HL-60 (cell line): ENCODE data around the gene GID8.

Source experiments
- DNase-seq, 2 experiments: peaks; one replicate each; pipeline ENCODE4 v3.0.0-alpha.2; 2010 to 2020; ENCODE audit warnings: low read depth in 1 of 2, low spot score in 1 of 2
- H3K27ac ChIP-seq: fragments of 250-450 bp; sonication (Bioruptor Pico); replicated peaks from 2 replicates; pipeline ENCODE4 v1.5.1; 2020; ENCODE audit warnings: mild to moderate bottlenecking, moderate library complexity
- H3K27me3 ChIP-seq: fragments of 250-450 bp; sonication (Bioruptor Pico); 2 replicates; pipeline ENCODE4 v1.5.1; 2021; ENCODE audit warnings: mild to moderate bottlenecking, moderate library complexity; ENCODE audit not compliant: insufficient read depth, poor library complexity, severe bottlenecking
- H3K4me3 ChIP-seq: replicated peaks from 2 replicates; pipeline ENCODE4 v1.5.1; 2011; ENCODE audit warnings: mild to moderate bottlenecking, control low read depth, low read length; ENCODE audit not compliant: insufficient read depth
- GABPA ChIP-seq: IDR thresholded peaks from 2 replicates; pipeline ENCODE4 v1.6.1; 2012; ENCODE audit warnings: low read depth
- POLR2AphosphoS5 ChIP-seq: IDR thresholded peaks from 2 replicates; pipeline ENCODE4 v1.6.1; 2012; ENCODE audit warnings: low read depth
- SPI1 ChIP-seq: IDR thresholded peaks from 2 replicates; pipeline ENCODE4 v1.6.1; 2012; ENCODE audit warnings: low read depth, mild to moderate bottlenecking, borderline replicate concordance
- TF ChIP-seq, protein P1 (sequence below): IDR thresholded peaks from 2 replicates; pipeline ENCODE4 v1.6.1; 2012; ENCODE audit warnings: low read depth; ENCODE audit not compliant: insufficient replicate concordance
- TF ChIP-seq, protein P2 (sequence below): IDR thresholded peaks from one replicate; pipeline ENCODE4 v1.5.1; 2011; ENCODE audit warnings: low read length, control low read depth, inconsistent platforms; ENCODE audit not compliant: insufficient read depth

Gene GID8

DNA sequence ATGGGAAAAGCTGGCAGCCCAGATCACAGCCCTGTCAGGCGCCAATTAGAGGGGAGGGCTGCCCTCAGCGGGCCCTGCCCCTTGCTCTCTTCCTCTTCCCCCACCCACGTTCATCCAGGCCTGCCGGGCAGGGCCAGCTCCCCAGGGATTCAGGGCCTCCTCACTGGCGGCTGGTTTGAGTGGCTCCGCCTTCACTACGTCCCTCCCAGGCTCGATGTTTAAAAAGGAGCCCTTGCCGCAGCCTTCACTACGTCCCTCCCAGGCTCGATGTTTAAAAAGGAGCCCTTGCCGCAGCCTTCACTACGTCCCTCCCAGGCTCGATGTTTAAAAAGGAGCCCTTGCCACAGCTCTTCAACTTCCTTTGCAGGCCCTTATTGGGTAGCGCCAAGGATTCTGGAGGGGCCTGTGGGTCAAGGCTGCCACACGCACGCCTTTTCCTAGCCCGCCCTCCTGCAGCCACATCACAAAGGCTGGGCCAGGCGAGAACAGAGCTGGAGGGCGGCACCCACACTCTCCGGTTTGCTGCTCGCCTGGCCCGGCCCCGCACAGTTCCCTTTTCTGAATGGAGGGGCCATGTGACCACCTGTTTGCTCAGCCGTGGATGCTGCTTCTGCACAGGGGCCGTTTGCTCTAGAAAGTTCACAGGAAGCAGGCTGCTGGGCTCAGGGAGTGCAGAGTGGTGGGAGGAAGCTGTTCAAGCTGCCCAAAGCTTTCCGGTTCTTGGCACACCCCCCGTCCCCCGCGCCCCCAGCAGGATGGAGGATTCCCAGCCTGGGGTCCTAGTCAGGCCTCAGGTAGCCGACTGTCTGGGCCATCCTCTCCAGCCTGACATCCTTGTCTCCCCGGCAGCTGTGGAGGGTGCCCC is 16.1 kb downstream of the GID8 start:
- TF ChIP-seq GABPA (no peak), POLR2AphosphoS5 (peak; percentile 81), SPI1 (peak; percentile 98)
- no peaks in the 10 kb centered on the region for H3K27me3 ChIP-seq
- DNase-seq: peak; percentile 88 to 98
- peak overlapping the region; percentile 95 for H3K27ac ChIP-seq
- H3K4me3 ChIP-seq: peak overlapping the region; percentile 79

DNA sequence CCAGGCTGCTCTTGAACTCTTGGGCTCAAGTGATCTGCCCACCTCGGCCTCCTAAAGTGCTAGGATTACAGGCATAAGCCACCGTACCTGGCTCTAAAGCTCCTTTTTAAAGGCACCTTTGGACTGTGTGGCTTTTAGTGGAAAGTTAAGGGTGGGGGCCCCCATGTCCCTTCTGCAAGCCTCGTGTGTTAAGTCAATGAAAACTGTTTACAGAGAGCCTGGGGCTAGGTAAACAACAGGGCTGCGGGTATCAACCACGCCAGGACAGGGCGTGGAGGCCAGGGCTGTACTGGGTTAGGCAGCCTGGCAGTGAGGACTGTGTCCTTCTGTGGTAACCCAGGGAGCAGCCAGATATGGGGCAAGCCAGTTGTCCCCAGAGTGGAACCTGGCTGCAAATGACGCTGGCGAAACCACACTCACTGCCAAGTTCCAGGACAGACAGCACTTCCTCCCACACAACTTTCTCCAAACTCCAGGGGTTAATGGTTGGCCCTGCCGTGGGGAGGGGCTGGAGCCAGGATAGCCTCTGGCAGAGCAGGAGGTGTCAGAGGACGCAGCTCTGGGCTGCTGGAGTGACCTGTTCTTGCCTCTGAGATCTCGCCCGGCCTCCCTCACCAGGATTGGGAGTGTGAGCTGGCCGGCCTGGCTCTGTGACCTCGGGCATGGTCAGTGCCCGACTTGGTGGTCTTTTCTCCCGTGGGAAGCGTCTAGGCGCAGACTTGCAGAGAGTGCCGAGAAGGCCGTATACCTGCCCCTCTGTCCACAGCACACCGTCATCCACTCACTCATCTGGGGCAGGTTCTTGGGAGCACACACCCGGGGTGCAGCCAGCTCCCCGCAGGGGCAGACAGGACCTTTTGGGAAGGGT is 17.8 kb downstream of the GID8 start:
- H3K27me3 ChIP-seq: no peaks in the 10 kb centered on the region
- H3K27ac ChIP-seq: peak overlapping the region; percentile 95
- no peak overlapping the region for H3K4me3 ChIP-seq
- TF ChIP-seq, protein P1, sequence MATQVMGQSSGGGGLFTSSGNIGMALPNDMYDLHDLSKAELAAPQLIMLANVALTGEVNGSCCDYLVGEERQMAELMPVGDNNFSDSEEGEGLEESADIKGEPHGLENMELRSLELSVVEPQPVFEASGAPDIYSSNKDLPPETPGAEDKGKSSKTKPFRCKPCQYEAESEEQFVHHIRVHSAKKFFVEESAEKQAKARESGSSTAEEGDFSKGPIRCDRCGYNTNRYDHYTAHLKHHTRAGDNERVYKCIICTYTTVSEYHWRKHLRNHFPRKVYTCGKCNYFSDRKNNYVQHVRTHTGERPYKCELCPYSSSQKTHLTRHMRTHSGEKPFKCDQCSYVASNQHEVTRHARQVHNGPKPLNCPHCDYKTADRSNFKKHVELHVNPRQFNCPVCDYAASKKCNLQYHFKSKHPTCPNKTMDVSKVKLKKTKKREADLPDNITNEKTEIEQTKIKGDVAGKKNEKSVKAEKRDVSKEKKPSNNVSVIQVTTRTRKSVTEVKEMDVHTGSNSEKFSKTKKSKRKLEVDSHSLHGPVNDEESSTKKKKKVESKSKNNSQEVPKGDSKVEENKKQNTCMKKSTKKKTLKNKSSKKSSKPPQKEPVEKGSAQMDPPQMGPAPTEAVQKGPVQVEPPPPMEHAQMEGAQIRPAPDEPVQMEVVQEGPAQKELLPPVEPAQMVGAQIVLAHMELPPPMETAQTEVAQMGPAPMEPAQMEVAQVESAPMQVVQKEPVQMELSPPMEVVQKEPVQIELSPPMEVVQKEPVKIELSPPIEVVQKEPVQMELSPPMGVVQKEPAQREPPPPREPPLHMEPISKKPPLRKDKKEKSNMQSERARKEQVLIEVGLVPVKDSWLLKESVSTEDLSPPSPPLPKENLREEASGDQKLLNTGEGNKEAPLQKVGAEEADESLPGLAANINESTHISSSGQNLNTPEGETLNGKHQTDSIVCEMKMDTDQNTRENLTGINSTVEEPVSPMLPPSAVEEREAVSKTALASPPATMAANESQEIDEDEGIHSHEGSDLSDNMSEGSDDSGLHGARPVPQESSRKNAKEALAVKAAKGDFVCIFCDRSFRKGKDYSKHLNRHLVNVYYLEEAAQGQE: no peak
- 0 out of 2 replicates have a peak, but pooled peaks have one; percentile 37 for TF ChIP-seq POLR2AphosphoS5
- TF ChIP-seq, protein P2, sequence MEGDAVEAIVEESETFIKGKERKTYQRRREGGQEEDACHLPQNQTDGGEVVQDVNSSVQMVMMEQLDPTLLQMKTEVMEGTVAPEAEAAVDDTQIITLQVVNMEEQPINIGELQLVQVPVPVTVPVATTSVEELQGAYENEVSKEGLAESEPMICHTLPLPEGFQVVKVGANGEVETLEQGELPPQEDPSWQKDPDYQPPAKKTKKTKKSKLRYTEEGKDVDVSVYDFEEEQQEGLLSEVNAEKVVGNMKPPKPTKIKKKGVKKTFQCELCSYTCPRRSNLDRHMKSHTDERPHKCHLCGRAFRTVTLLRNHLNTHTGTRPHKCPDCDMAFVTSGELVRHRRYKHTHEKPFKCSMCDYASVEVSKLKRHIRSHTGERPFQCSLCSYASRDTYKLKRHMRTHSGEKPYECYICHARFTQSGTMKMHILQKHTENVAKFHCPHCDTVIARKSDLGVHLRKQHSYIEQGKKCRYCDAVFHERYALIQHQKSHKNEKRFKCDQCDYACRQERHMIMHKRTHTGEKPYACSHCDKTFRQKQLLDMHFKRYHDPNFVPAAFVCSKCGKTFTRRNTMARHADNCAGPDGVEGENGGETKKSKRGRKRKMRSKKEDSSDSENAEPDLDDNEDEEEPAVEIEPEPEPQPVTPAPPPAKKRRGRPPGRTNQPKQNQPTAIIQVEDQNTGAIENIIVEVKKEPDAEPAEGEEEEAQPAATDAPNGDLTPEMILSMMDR: no peak
- no peak for TF ChIP-seq GABPA
- peak; percentile 83 for TF ChIP-seq SPI1
- peak in 1 of 2 experiments; percentile 86 for DNase-seq

DNA sequence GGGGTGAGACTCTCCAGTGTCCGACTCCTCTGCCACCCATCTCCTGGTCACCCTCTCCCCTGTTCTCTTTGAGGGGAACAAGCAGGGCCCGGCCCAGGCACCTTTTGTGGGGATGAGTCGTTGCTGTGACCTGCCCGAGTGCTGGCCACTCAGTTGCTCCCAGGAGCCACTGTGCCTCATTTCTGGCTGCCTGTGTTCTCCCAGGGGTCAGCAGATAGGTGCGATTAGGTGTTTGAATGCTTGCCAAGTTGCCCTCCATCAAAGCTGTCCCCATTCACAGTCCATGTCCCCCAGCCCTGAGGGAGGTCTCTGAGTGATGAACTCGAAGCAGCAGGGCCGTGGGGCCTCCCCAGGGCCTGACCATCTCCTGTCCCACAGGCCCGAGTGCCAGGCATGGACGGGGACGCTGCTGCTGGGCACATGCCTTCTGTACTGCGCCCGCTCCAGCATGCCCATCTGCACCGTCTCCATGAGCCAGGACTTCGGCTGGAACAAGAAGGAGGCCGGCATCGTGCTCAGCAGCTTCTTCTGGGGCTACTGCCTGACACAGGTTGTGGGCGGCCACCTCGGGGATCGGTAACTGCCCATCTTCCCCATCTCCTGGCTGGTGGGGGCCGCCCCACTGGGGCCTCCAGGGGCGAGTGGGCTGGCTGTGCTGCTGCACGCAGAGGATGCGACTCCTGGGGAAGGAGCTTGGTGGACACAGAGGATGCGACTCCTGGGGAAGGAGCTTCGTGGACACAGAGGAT is 18.6 kb downstream of the GID8 start:
- no peak for DNase-seq
- Histone ChIP-seq H3K4me3 (no peak overlapping the region), H3K27me3 (no peaks in the 10 kb centered on the region), H3K27ac (no peak overlapping the region)
- TF ChIP-seq, protein P2: no peak
- TF ChIP-seq, protein P1: no peak
- TF ChIP-seq POLR2AphosphoS5 (no peak), SPI1 (no peak), GABPA (no peak)
